ENCODE data around the gene KIAA1143.

The KIAA1143 gene

GRCh38 chr3:44761424-44762169 lies at the start of gene KIAA1143, which contains the start of gene KIF15:
KIAA1143 (minus strand) TSS chr3:44761619; CDS start chr3:44761602, 17 bp downstream.
KIF15 (plus strand) TSS chr3:44761794; CDS start chr3:44761866, 72 bp downstream.
- DNase-seq = peak; percentile 98 to 99
- TF ChIP-seq GATA1 (IDR thresholded peaks at IDR 0.05; ENCODE audit: low read depth, low read length) (no peak), POLR2A (IDR thresholded peaks at IDR 0.05; ENCODE audit: low read length) (peak; percentile 95)

GRCh38 chr3:44805960-44806359 lies 44.5 kb upstream of the KIAA1143 start:
- DNase-seq = no peak
- TF ChIP-seq GATA1 (IDR thresholded peaks at IDR 0.05; ENCODE audit: low read depth, low read length) = no peak
- TF ChIP-seq POLR2A (IDR thresholded peaks at IDR 0.05; ENCODE audit: low read length) = no peak

GRCh38 chr3:44803298-44803697 lies 41.9 kb upstream of the KIAA1143 start:
- no peak for DNase-seq
- no peak for TF ChIP-seq POLR2A (IDR thresholded peaks at IDR 0.05; ENCODE audit: low read length)
- no peak for TF ChIP-seq GATA1 (IDR thresholded peaks at IDR 0.05; ENCODE audit: low read depth, low read length)

GRCh38 chr3:44802011-44802410 lies 40.6 kb upstream of the KIAA1143 start:
- no peak for TF ChIP-seq POLR2A (IDR thresholded peaks at IDR 0.05; ENCODE audit: low read length)
- TF ChIP-seq GATA1 (IDR thresholded peaks at IDR 0.05; ENCODE audit: low read depth, low read length) = no peak
- DNase-seq = no peak

- DNase-seq = no peak
- no peak for TF ChIP-seq POLR2A (IDR thresholded peaks at IDR 0.05; ENCODE audit: low read length)
- no peak for TF ChIP-seq GATA1 (IDR thresholded peaks at IDR 0.05; ENCODE audit: low read depth, low read length)
Observed at GRCh38 chr3:44795197-44795596, 33.8 kb upstream of the KIAA1143 start.

- TF ChIP-seq GATA1 (IDR thresholded peaks at IDR 0.05; ENCODE audit: low read depth, low read length) (no peak), POLR2A (IDR thresholded peaks at IDR 0.05; ENCODE audit: low read length) (no peak)
- no peak for DNase-seq
Observed at GRCh38 chr3:44782891-44783290, 21.5 kb upstream of the KIAA1143 start.

- DNase-seq = peak; percentile 26 to 43
- TF ChIP-seq GATA1 (IDR thresholded peaks at IDR 0.05; ENCODE audit: low read depth, low read length) (no peak), POLR2A (IDR thresholded peaks at IDR 0.05; ENCODE audit: low read length) (no peak)
Observed at GRCh38 chr3:44772099-44772442, 10.7 kb upstream of the KIAA1143 start.

- TF ChIP-seq POLR2A (IDR thresholded peaks at IDR 0.05; ENCODE audit: low read length) = no peak
- TF ChIP-seq GATA1 (IDR thresholded peaks at IDR 0.05; ENCODE audit: low read depth, low read length) = no peak
- no peak for DNase-seq
Observed at GRCh38 chr3:44771424-44772098, 10.1 kb upstream of the KIAA1143 start.

- DNase-seq = no peak
- TF ChIP-seq POLR2A (IDR thresholded peaks at IDR 0.05; ENCODE audit: low read length) (no peak), GATA1 (IDR thresholded peaks at IDR 0.05; ENCODE audit: low read depth, low read length) (no peak)
Observed at GRCh38 chr3:44764248-44764647, 2.8 kb upstream of the KIAA1143 start.

- peak in 1 of 2 experiments; percentile 26 for DNase-seq
- TF ChIP-seq GATA1 (IDR thresholded peaks at IDR 0.05; ENCODE audit: low read depth, low read length) (no peak), POLR2A (IDR thresholded peaks at IDR 0.05; ENCODE audit: low read length) (no peak)
Observed at GRCh38 chr3:44762690-44763089, 1.3 kb upstream of the KIAA1143 start.

GRCh38 chr3:44762170-44762677 lies 805 bp upstream of the KIAA1143 start:
- peak; percentile 62 to 77 for DNase-seq
- TF ChIP-seq POLR2A (IDR thresholded peaks at IDR 0.05; ENCODE audit: low read length) = no peak
- TF ChIP-seq GATA1 (IDR thresholded peaks at IDR 0.05; ENCODE audit: low read depth, low read length) = no peak

- DNase-seq = peak in 1 of 2 experiments; percentile 63
Observed at GRCh38 chr3:44761101-44761423, 357 bp downstream of the KIAA1143 start.

GRCh38 chr3:44734646-44735168 lies 26.7 kb downstream of the KIAA1143 start:
- TF ChIP-seq GATA1 (IDR thresholded peaks at IDR 0.05; ENCODE audit: low read depth, low read length) (no peak), POLR2A (IDR thresholded peaks at IDR 0.05; ENCODE audit: low read length) (no peak)
- no peak for DNase-seq

More at GRCh38 chr3:44761101-44761423, 357 bp downstream of the KIAA1143 start:
- TF ChIP-seq POLR2A (IDR thresholded peaks at IDR 0.05; ENCODE audit: low read length) (no peak), GATA1 (IDR thresholded peaks at IDR 0.05; ENCODE audit: low read depth, low read length) (no peak)

GRCh38 chr3:44729384-44729910 lies 32.0 kb downstream of the KIAA1143 start, which contains the start of gene ZNF501:
ZNF501 (plus strand) TSS chr3:44729635; CDS start chr3:44734422, 4,787 bp downstream.
- TF ChIP-seq POLR2A (IDR thresholded peaks at IDR 0.05; ENCODE audit: low read length) = no peak
- TF ChIP-seq GATA1 (IDR thresholded peaks at IDR 0.05; ENCODE audit: low read depth, low read length) = no peak
- peak; percentile 88 to 89 for DNase-seq
